ENCODE measurements around the gene RBPMS2.

DNA sequence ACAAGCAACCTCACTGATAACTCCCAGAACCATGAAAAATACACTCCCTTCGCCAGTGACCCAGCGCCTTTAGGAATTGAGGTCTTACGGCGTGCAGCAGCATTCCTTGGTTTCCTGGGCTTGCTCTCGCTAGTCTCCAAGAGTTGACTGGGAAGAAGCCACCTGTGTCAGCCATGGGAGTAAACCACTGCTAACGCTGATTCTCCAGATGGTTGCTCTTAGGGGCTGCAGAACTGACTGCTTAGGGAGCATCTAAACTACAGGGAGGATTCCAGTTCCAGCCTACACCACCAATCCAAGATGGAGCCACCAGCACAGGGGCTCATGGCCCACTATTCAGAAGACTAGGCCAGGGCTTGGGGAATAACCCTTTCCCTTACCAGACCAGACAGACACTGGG lies 2.4 kb downstream of the RBPMS2 start:
- TF ChIP-seq, protein P1, sequence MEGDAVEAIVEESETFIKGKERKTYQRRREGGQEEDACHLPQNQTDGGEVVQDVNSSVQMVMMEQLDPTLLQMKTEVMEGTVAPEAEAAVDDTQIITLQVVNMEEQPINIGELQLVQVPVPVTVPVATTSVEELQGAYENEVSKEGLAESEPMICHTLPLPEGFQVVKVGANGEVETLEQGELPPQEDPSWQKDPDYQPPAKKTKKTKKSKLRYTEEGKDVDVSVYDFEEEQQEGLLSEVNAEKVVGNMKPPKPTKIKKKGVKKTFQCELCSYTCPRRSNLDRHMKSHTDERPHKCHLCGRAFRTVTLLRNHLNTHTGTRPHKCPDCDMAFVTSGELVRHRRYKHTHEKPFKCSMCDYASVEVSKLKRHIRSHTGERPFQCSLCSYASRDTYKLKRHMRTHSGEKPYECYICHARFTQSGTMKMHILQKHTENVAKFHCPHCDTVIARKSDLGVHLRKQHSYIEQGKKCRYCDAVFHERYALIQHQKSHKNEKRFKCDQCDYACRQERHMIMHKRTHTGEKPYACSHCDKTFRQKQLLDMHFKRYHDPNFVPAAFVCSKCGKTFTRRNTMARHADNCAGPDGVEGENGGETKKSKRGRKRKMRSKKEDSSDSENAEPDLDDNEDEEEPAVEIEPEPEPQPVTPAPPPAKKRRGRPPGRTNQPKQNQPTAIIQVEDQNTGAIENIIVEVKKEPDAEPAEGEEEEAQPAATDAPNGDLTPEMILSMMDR (IDR thresholded peaks at IDR 0.05) = no peak
- TF ChIP-seq POLR2A (IDR thresholded peaks at IDR 0.05) = no peak
- no peak for TF ChIP-seq POLR2AphosphoS5 (IDR thresholded peaks at IDR 0.05; ENCODE audit: insufficient read depth in 1 of 2, low read depth in 1 of 2)
